DLD1 (cell line): Measurements from ENCODE around the gene CLEC16A.
"Not testable (repeated sequence)": the region's sequence is repeated elsewhere in the genome, so short reads cannot be mapped to it uniquely, and the experiment has no call there.

Experiments
- in situ Hi-C: cut with HindIII; loops from 2 replicates; pipeline ENCODE4 v1.10.0; 2017; ENCODE audit warnings: low sequenced_read_pairs

CLEC16A gene

GRCh38 chr16:10923650-10924214, 20.6 kb upstream of the CLEC16A start:
- in situ Hi-C loops: no loop called here

GRCh38 chr16:10925285-10925684, 19.1 kb upstream of the CLEC16A start:
- in situ Hi-C loops: not testable (repeated sequence)

GRCh38 chr16:10926094-10926493, 18.3 kb upstream of the CLEC16A start:
- in situ Hi-C loops: no loop called here

GRCh38 chr16:10926867-10927266, 17.5 kb upstream of the CLEC16A start:
- in situ Hi-C loops: no loop called here

- in situ Hi-C loops: no loop called here
Measured at GRCh38 chr16:10927497-10928112, 16.8 kb upstream of the CLEC16A start.

- in situ Hi-C loops: not testable (repeated sequence)
Measured at GRCh38 chr16:10929097-10929496, 15.3 kb upstream of the CLEC16A start.

GRCh38 chr16:10929853-10930754, 14.3 kb upstream of the CLEC16A start:
- in situ Hi-C loops: no loop called here

GRCh38 chr16:10930755-10931093, 13.6 kb upstream of the CLEC16A start:
- in situ Hi-C loops: no loop called here

GRCh38 chr16:10931134-10931533, 13.2 kb upstream of the CLEC16A start:
- in situ Hi-C loops: no loop called here

GRCh38 chr16:10931977-10932632, 12.3 kb upstream of the CLEC16A start:
- in situ Hi-C loops: no loop called here

GRCh38 chr16:10932959-10933710, 11.2 kb upstream of the CLEC16A start:
- in situ Hi-C loops: no loop called here

GRCh38 chr16:10933865-10934264, 10.5 kb upstream of the CLEC16A start:
- in situ Hi-C loops: no loop called here

- in situ Hi-C loops: no loop called here
Measured at GRCh38 chr16:10934325-10935107, 9.8 kb upstream of the CLEC16A start.

- in situ Hi-C loops: no loop called here
Measured at GRCh38 chr16:10935226-10935915, 9.0 kb upstream of the CLEC16A start.

- in situ Hi-C loops: no loop called here
Measured at GRCh38 chr16:10936272-10936984, 7.9 kb upstream of the CLEC16A start.

GRCh38 chr16:10937068-10937859, 7.1 kb upstream of the CLEC16A start:
- in situ Hi-C loops: no loop called here

GRCh38 chr16:10938321-10938720, 6.0 kb upstream of the CLEC16A start:
- in situ Hi-C loops: no loop called here
